ENCODE results near the gene CROT.

The CROT gene, protein sequence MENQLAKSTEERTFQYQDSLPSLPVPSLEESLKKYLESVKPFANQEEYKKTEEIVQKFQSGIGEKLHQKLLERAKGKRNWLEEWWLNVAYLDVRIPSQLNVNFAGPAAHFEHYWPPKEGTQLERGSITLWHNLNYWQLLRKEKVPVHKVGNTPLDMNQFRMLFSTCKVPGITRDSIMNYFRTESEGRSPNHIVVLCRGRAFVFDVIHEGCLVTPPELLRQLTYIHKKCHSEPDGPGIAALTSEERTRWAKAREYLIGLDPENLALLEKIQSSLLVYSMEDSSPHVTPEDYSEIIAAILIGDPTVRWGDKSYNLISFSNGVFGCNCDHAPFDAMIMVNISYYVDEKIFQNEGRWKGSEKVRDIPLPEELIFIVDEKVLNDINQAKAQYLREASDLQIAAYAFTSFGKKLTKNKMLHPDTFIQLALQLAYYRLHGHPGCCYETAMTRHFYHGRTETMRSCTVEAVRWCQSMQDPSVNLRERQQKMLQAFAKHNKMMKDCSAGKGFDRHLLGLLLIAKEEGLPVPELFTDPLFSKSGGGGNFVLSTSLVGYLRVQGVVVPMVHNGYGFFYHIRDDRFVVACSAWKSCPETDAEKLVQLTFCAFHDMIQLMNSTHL

DNA sequence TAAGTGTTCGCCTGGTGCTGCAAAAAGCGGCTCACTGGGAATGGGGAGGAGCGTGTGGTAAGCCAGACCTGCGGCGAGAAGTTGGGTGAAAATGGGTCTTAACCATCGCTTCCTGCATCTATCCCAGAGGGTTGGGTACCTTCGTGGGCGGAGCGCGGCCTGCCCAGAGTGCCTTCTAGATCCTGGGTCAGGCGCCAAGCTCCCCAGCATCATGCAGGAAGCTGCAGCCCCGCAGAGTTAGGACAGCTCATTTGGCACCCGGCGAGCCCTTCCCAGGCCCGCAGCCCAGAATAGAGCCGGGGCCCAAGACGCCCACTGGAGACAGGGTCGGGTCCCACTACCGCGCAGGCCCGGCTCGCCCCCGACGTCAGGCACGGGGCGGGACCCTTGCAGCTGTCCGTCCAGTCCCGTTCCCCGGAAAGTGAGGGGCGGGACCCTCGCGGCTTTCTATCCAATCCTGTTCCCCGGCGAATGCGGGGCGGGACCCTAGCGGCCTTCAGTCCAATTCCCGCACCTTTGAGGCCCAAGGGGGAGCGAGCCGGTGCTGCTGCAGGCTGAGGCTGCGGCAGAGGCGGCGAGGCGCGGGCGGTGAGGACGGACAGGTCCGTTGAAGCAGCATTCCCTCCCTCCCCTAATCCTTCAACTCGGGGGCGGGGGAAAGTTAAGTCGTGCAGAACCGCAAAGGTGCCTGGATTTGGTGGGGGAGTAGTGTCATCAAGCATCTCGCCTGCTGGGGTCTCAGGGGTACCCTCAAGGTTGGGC lies at the start of gene CROT:
Gene CROT, plus strand, starts transcription at position 499 of the 762 bp plus-strand sequence. CDS start 3,405 bp downstream, outside the sequence.
- in situ Hi-C loops (cut with HindIII; ENCODE audit: low sequenced_read_pairs), result no loop called here

DNA sequence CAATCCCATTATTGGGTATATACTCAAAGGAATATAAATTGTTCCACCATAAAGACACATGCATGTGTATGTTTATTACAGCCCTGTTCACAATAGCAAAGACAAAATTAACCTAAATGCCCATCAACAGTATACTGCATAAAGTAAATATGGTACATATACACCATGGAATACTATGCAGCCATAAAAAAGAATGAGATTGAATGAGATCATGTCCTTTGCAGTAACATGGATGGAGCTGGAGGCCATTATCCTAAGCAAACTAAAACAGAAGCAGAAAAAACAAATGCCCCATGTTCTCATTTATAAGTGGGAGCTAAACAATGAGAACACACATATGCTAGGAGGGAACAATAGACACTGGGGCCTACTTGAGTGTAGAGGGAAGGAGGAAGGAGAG lies 44.7 kb upstream of the CROT start:
- in situ Hi-C loops (cut with HindIII; ENCODE audit: low sequenced_read_pairs), result loop anchor here (10.0 kb wide), 1 partner anchor 124 kb away; no protein-coding TSS in a partner anchor

DNA sequence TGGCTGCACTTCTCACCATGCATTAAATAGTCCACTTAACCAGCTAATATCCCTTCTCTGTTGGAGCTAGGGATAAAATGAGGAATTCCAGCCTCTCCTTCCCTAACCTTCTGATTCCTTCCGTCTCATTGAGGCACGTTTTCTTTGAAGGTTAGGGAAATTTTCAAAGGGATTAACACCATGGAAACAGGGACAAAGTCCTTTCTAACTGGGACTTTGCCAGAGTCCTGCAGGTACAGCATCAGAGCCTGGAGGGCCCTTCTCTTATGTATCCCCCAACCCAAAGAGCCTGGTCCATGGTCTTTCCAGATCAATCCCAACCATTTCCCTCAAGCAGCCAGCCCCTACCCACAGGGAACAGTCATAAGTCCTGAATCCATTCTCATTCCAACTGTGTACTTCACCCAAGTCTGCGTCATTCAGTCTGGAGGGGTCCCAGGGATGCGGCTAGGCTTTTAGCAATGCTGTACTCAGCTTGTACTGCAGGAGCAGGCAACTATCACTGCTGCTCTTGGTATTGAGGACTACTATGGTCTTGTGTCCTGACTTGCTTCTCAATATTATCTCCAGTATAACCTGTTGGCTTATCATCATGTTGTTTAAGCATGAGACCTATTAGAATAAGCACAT lies 34.6 kb upstream of the CROT start:
- in situ Hi-C loops (cut with HindIII; ENCODE audit: low sequenced_read_pairs), result no loop called here

DNA sequence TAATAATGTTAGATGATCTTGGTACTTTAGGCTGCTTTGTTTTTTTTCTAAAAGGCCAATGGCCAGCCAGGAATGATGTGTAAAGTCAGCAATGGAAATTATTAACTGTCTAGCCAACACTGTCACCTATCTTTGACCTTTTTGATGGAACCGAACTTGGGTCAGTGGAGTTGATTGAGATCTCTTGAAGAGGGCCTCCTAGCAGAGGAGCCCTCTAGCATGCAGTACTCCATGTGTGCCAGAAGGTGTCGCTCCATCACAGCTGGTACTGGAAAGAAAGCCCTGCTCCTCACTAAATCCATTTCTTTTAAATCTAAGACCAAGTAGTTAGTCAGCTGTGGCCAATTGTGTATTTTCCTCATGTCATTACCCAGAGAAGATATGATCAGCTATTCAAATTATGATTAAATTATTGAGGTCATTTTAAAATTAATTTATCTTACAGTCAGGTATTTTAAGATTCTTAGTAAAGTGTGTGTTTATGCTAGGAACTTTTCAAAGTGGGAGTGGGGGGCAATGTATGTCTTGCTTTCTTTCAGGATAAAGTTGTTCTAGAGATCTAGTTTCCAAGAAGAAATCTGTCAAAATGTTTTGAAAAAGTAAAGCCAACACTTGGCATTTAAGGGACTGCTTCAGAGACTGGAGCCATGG lies 33.1 kb upstream of the CROT start:
- in situ Hi-C loops (cut with HindIII; ENCODE audit: low sequenced_read_pairs), result no loop called here

DNA sequence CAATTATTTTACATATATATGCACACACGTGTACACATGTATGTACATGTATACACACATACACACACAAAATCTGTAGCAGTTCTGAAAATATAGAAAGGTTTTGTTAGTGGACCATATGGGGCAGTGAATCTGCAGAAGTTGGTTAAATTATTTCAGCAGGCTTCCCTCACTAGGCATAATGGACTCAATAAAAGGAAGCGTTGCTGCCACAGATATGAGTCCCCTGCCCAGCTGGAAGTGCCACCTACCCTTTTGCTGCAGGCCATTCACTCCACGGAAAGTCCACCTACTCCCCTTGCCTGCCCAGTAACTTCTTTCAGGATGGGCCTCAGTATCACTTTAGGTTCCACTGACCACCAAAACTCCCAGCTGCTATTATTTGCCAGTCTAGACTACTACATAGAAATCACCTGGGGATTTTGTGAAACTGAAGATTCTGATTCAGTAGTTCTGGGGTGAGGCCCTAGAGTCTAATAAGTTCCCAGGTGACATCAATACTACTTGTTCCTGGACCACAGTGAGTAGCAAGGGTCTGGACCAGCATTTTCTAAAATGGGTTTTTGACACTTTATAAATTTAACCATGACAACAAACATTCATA lies 29.3 kb upstream of the CROT start:
- in situ Hi-C loops (cut with HindIII; ENCODE audit: low sequenced_read_pairs), result loop anchor here (5.0 kb wide), 1 partner anchor 91 kb away; no protein-coding TSS in a partner anchor

DNA sequence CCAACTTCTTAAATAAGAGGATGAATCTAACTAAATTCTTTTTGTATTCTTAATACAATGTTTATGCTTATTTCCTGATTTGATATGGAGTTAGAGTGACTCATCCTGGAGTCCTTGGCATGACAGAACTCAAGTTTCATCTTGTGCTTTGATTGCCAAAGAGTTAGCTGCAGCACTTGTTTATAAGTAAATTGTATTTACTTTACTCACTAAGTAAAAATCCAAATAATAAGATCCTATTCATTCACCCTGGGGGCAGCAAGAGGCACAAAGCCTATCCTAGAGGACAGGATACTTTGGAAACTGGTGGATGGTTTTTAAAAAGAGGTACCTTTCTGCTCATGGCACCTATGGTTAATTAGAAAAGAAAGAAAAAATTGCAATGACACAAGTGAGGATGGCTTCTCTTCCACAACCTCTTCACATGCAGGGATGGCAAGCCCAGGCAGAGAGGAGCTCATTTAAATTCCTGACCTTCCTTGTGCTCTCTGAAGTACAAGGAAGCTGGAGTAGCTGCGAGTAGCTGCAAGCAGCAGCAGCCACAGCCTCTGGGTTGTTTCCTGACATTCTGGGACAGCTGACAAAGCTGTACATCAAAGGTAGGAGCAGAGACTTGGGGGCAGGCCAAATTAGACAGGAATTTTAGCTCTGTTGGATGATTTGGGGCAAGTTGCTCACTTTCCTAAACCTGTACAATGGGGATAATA lies 28.5 kb upstream of the CROT start:
- in situ Hi-C loops (cut with HindIII; ENCODE audit: low sequenced_read_pairs), result loop anchor here (5.0 kb wide), 1 partner anchor 90 kb away; no protein-coding TSS in a partner anchor

DNA sequence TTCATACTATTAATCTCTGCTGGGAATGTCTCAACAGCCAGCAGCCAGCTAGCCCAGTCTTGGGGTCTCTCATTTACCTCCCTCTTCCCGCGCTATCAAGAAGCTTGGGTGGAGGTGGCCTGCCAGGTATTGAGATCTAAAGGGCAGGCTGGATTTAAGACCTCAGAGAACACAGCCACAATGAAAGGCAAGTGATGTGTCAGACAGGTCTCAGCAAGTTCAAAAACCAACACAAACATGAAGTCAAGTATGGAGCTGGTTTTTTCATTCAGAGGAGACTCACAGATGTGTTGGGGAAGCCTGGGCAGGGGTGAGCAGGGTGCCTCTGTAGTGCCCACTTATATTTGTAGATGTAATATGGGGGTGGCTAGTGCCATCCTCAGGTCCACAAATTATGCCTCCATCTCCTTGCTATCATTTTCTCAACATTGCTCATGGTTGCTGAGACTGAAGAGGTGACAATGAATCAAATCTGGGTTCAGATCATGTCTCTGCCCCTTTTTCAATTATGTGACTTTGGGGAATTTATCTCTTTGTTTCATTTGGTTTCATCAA lies 27.7 kb upstream of the CROT start:
- in situ Hi-C loops (cut with HindIII; ENCODE audit: low sequenced_read_pairs), result loop anchor here (5.0 kb wide), 1 partner anchor 90 kb away; no protein-coding TSS in a partner anchor

DNA sequence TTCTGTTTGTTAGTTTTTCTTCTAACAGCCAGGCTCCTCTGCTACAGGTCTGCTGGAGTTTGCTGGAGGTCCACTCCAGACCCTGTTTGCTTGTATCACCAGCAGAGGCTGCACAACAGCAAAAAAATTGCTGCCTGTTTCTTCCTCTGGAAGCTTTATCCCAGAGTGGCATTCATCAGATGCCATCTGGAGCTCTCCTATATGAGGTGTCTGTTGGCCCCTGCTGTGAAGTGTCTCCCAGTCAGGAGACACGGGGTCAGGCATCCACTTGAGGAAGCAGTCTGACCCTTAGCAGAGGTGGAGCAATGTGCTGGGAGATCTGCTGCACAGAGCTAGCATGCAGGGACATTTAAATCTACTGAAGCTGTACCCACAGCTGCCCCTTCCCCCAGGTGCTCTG lies 26.7 kb upstream of the CROT start:
- in situ Hi-C loops (cut with HindIII; ENCODE audit: low sequenced_read_pairs), result loop anchor here (5.0 kb wide), 1 partner anchor 89 kb away; no protein-coding TSS in a partner anchor

DNA sequence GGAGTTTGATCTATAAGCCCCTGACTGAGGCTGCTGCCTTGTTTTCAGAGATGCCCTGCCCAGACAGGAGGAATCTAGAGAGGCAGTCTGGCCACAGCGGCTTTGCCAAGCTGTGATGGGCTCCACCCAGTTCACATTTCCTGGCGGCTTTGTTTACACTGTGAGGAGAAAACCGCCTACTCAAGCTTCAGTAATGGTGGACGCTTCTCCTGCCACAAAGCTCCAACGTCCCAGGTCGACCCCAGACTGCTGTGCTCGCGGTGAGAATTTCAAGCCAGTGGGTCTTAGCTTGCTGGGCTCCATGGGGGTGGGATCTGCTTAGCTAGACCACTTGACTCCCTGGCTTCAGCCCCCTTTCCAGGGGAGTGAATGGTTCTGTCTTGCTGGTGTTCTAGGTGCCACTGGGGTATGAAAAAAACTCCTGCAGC lies 26.3 kb upstream of the CROT start:
- in situ Hi-C loops (cut with HindIII; ENCODE audit: low sequenced_read_pairs), result loop anchor here (5.0 kb wide), 1 partner anchor 88 kb away; no protein-coding TSS in a partner anchor

DNA sequence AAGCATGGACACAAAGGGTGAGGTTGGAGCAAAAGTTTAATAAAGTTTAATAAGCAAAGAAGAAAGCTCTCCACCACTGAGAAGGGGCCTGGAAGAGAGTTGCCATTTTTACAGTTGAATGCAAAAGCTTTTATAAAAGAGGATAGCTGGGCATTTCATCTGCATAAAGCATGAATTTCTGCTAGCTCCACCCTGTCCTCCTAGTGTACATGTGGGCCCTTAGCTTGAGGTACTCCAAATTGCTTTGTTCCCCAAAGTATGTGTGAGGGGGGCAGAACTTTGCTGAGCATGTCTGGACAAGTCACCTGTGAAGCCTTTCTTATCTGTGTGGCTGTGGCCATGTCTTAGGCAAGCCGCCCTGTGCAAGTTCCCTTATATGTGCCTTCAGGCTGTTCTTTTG lies 22.6 kb upstream of the CROT start:
- in situ Hi-C loops (cut with HindIII; ENCODE audit: low sequenced_read_pairs), result no loop called here

DNA sequence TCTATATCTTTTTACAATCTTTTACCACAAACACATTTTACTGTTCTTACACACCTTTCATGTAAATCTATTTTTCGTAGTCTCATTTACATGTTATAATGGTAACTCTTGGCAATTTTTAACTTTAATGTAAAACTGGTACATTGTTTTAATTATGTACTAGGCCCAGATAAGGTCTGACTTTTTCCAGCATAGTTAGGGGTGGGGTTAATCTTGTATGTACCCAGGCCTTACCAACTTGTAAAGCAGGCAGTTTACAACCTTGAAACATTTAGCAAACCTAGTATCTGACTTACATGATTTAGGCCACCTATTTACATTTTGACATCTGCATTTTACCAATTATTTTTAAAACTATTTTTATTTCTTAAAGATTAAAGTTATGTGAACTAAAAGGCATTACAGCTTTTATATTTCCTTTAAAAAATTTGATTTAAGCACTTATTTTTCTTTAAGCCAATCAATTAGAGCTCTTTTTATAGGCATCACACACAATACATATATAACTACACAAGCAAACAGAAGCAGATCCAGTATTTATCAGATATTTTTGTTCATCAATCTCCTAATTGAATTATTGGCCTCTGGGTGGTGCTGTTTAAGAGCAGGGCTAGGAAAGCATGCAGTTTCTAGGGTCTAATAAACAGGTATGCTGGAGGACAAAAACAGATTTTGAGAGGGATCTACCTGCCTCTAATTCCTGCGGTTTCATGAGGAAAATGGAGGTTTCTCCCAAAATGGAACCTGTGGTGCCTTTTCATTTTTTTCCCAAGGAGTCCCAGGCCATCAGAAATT lies 19.7 kb upstream of the CROT start:
- in situ Hi-C loops (cut with HindIII; ENCODE audit: low sequenced_read_pairs), result no loop called here

DNA sequence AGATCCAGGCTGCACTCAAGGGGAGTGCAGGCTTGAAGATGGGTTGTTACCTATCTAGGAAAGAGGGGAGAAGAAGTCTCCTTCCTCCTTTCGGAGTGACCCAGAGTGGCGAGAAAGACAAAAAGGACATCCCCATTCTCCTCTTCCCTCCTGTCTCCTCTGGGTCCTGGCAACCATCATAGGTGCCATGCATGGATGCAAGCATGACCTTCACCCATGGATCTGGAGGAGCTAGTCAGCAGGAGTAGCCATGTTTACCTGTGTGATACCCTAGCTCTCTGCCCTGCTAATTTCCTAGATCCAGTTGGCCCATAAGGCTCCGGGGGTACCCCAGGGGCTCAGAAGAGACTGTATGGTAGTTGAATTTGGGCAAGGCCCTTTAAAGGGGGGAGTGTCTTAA lies 17.2 kb upstream of the CROT start:
- in situ Hi-C loops (cut with HindIII; ENCODE audit: low sequenced_read_pairs), result no loop called here

DNA sequence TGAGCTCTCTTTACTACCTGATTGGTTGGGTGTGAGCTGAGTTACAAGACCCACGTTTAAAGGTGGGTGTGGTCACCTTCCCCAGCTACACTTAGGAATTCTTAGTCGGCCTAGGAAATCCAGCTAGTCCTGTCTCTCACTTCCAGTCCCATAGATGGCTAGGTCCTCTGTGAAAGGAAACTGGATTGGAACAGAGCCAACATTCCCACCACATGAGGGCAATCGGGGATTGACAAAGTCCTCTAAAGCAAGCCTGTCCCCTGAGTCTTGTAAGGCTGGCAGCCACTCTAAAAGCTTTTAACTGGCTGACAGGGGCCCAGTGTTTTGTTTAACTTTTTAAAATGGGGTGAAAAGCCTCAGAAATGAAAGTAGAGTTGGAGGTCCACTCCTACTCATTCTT lies 15.1 kb upstream of the CROT start:
- in situ Hi-C loops (cut with HindIII; ENCODE audit: low sequenced_read_pairs), result no loop called here

DNA sequence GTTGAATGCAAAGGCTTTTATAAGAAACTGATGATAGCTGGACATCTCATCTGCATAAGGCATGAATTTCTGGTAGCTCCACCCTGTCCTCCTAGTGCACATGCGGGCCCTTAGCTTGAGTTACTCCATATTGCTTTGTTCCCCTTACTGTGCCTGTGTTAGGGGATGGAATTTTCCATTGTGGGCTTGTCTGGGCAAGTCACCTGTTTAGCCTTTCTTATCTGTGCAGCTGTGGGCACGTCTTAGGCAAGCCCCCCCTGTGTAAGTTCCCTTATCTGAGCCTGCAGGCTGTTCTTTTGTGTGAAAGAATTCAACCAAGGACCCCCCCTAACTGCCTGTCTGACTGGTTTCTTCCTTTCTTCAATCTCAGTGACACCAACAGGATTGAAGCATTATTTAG lies 14.5 kb upstream of the CROT start:
- in situ Hi-C loops (cut with HindIII; ENCODE audit: low sequenced_read_pairs), result no loop called here

DNA sequence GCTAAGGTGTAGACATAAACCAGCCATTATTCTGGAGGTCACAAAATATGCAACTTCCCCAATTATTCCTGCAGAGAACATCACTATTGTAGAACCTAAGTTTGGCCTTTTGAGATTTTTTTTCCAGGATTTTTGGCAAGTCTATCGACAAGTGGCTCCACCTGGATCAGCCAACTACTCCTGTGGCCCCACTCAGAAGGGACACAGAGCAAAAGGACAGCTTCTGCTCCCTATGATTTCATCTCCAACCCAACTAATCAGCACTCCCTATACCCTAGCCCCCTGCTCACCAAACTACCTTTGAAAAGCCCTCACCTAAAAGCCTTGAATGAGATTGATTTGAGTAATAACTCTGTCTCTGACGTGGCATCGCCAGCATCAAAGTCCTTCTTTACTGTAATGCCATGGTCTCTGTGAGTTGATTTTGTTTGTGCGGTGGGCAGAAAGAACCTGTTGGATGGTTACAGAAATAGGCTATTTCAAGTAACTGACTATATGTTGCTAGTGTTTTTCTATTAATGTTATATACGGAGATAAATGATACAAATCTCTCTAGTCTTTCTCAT lies 13.7 kb upstream of the CROT start:
- in situ Hi-C loops (cut with HindIII; ENCODE audit: low sequenced_read_pairs), result no loop called here

DNA sequence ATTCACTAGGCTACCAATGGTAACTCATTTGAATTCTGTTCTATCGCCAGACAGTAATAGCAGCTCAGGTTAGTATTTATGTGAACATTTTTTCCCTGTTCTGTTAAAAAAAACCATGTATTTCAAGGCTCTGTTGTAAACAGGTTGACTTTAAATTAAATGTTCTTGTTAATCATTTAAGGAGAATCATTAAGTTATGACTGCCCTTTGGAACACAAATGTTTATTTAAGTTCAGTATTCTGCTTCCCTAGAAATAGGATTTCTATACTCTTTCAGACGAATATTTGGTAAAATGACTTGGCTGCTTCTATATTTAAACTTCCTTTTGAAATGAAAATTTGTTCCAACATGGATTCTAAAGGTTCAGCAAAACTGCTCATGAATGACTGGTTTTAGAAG lies 13.1 kb upstream of the CROT start:
- in situ Hi-C loops (cut with HindIII; ENCODE audit: low sequenced_read_pairs), result no loop called here

DNA sequence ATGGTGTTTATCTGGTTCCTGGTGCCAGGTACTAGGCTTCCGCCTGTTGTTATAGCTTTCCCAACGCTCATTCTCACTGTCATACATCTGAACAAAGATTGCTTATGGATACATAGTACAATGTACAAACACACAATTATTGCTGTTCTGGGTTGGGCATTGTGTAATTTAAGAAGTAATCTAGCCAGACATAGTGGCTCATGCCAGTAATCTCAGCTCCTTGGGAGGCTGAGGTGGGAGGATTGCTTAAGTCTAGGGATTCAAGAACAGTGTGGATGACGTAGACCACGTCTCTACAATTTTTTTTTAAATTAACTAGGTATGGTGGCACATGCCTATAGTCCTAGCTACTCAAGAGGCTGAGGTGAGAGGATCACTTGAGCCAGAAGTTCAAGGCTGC lies 9.3 kb upstream of the CROT start:
- in situ Hi-C loops (cut with HindIII; ENCODE audit: low sequenced_read_pairs), result no loop called here

DNA sequence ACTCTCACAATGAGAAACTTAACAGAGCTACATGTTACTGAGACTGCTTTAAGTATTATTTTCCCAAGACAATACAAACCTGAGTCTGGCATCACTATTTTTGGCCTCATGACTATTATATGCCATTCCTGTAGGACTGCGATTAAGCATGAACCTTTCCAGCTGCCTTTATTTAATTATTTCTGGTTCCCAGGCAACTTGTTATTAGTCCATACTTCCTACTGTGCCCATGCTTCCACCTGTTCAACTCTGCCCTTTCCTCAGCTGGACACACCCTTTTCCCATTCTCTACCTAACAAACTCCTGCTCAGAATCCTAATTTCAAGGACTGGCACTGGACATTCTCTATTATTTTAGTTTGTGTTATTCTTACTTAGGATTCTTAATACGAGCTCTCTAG lies 8.1 kb upstream of the CROT start:
- in situ Hi-C loops (cut with HindIII; ENCODE audit: low sequenced_read_pairs), result no loop called here

Data from endothelial cell of hepatic sinusoid (primary cell).